Testis (tissue), 2 donors: ENCODE data around the gene BSCL2.

Experiments used
- CTCF ChIP-seq, 3 experiments: fragments of 450-650 bp in 2 of 3; fragments of 200-600 bp in 1 of 3; sonication (generic) in 1 of 3; IDR thresholded peaks; one replicate each; pipeline ENCODE4 v1.5.1; 2016 to 2019; ENCODE audit warnings: antibody characterized with exemption in 3 of 3, mild to moderate bottlenecking in 2 of 3, moderate library complexity in 1 of 3
- POLR2A ChIP-seq: fragments of 450-650 bp; IDR thresholded peaks from one replicate; pipeline ENCODE4 v1.6.1; 2017; ENCODE audit warnings: antibody characterized with exemption, mild to moderate bottlenecking, moderate library complexity

- TF ChIP-seq CTCF (IDR thresholded peaks at IDR 0.05) (no peak), POLR2A (no peak)
These were observed 29.5 kb downstream of the BSCL2 start for GRCh38 chr11:62677714-62678113.
